ENCODE measurements around the gene KRTAP12-2. TPM values are rescaled to one million over a fixed set of nuclear protein-coding genes. Genes with fewer than 3 reads are reported as not detected.
"Not testable (repeated sequence)": the region's sequence is repeated elsewhere in the genome, so short reads cannot be mapped to it uniquely, and the experiment has no call there.

The KRTAP12-2 gene
- total RNA-seq, 2 donors from 2014 or later, result not detected

DNA sequence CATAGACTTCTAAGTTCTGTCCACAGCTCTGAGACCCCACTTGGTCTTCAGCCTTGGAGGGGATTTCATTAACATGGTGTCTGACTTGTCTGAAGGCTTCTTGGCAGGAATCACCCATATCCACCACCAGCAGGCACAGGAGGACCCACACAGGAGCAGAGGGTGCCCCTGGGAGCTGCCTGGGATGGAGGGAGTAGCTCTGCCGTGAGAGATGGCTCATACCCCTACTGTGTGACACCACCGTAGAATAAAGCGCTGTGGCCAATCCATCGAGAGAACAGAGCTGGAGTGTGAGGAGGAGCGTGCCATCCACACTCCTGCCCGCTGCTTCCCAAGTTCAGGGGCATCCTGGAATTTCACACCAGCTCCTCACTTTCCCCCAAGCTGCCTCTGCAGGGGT is 18.3 kb upstream of the KRTAP12-2 start:
- H3K9me3 Mint-ChIP-seq; DNase-seq (ENCODE audit: low spot score); ATAC-seq; H3K4me3 Mint-ChIP-seq; H3K36me3 Mint-ChIP-seq; H3K27ac Mint-ChIP-seq: not testable (repeated sequence)
- peaks cover 25 to 29% of the 10 kb centered on the region in 2 donors for H3K27me3 Mint-ChIP-seq
- peaks cover 10 to 12% of the 10 kb centered on the region in 2 donors for H3K4me1 Mint-ChIP-seq (ENCODE audit: low read depth in 2 of 2)

DNA sequence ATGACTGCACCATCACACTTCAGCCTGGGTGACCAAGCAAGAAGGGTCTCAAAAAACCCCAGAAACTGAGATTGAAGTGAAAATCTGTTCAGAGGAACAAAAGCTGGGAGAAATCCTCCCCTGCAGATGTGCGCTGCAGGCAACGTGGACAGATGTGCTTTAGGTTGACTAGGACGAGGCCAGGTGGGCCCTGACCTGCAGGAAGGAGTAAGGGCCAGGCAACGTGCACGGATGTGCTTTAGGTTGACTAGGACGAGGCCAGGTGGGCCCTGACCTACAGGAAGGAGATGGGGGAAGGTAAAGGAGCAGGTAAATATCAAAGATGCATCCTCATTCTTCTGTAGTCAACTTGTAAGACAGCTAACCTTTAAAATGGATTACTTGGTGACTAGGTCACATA is 17.8 kb upstream of the KRTAP12-2 start:
- no peak for ATAC-seq
- H3K4me1 Mint-ChIP-seq (ENCODE audit: low read depth in 2 of 2), result peaks cover 10 to 12% of the 10 kb centered on the region in 2 donors
- DNase-seq (ENCODE audit: low spot score), result no peak
- H3K36me3 Mint-ChIP-seq, result no peaks in the 10 kb centered on the region
- no peak overlapping the region for H3K4me3 Mint-ChIP-seq
- peaks cover 23 to 30% of the 10 kb centered on the region in 2 donors for H3K27me3 Mint-ChIP-seq
- peak overlapping the region in 1 of 2 donors; percentile 32 for H3K27ac Mint-ChIP-seq
- H3K9me3 Mint-ChIP-seq, result no peaks in the 10 kb centered on the region

GRCh38 chr21:44684077-44684476 is 17.4 kb upstream of the KRTAP12-2 start:
- Mint-ChIP-seq H3K9me3 (no peaks in the 10 kb centered on the region), H3K36me3 (no peaks in the 10 kb centered on the region), H3K27me3 (peaks cover 23 to 33% of the 10 kb centered on the region in 2 donors), H3K4me3 (no peak overlapping the region), H3K4me1 (ENCODE audit: low read depth in 2 of 2) (peaks cover 10 to 12% of the 10 kb centered on the region in 2 donors), H3K27ac (peak overlapping the region in 1 of 2 donors; percentile 32)
- DNase-seq (ENCODE audit: low spot score) (no peak), ATAC-seq (no peak)

DNA sequence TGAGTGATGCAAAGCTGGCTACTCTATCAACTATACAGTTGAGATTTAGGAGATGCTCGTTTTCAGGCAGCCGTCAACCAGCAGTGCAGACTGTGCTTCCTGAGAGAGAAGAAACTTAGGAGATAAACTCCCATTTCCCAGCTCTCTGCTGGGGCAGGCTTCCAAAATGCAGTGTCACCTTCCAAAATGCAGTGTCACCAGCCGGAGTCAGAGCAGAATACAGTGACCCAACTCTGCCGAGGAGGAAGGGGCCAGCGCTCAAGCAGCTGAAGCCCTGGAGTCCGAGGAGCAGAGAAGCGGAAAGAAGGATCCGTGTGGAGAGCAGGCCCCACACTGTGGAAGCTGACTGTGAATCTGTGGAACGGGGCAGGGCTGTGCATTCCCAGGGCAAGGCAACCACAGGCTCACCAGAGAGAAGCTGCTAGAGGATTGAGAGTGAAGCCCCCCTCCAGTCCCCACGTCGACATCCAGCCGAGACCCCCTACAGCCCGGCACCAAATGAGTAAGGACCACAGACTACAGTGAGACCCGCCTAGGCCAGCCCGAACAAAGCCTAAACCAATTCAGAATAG is 15.9 kb upstream of the KRTAP12-2 start:
- no peak for ATAC-seq
- Mint-ChIP-seq H3K27me3 (peaks cover 23 to 33% of the 10 kb centered on the region in 2 donors), H3K27ac (no peak overlapping the region), H3K36me3 (no peaks in the 10 kb centered on the region), H3K4me3 (no peak overlapping the region), H3K9me3 (no peaks in the 10 kb centered on the region), H3K4me1 (ENCODE audit: low read depth in 2 of 2) (peaks cover 10 to 12% of the 10 kb centered on the region in 2 donors)
- no peak for DNase-seq (ENCODE audit: low spot score)

GRCh38 chr21:44681861-44682579 is 15.3 kb upstream of the KRTAP12-2 start, which contains the start of gene KRTAP12-1:
TSS of gene KRTAP12-1 (minus strand) at chr21:44682163. CDS start at chr21:44682123, 40 bp downstream.
- ATAC-seq, result no peak
- no peak within 1 kb of the TSS for H3K27ac Mint-ChIP-seq
- H3K4me3 Mint-ChIP-seq, result no peak within 1 kb of the TSS
- H3K9me3 Mint-ChIP-seq, result no peaks in the 10 kb centered on the region
- no peaks in the 10 kb centered on the region for H3K36me3 Mint-ChIP-seq
- DNase-seq (ENCODE audit: low spot score), result no peak
- peaks cover 23 to 28% of the 10 kb centered on the region in 2 donors for H3K27me3 Mint-ChIP-seq
- H3K4me1 Mint-ChIP-seq (ENCODE audit: low read depth in 2 of 2), result peaks cover 10 to 12% of the 10 kb centered on the region in 2 donors

- Mint-ChIP-seq H3K27me3 (peaks cover 23 to 27% of the 10 kb centered on the region in 2 donors), H3K36me3 (no peaks in the 10 kb centered on the region), H3K9me3 (no peaks in the 10 kb centered on the region), H3K4me3 (no peak overlapping the region), H3K4me1 (ENCODE audit: low read depth in 2 of 2) (peaks cover 5 to 6% of the 10 kb centered on the region in 2 donors), H3K27ac (no peak overlapping the region)
- DNase-seq (ENCODE audit: low spot score), result no peak
- no peak for ATAC-seq
Measured at GRCh38 chr21:44681152-44681551, 14.4 kb upstream of the KRTAP12-2 start.

DNA sequence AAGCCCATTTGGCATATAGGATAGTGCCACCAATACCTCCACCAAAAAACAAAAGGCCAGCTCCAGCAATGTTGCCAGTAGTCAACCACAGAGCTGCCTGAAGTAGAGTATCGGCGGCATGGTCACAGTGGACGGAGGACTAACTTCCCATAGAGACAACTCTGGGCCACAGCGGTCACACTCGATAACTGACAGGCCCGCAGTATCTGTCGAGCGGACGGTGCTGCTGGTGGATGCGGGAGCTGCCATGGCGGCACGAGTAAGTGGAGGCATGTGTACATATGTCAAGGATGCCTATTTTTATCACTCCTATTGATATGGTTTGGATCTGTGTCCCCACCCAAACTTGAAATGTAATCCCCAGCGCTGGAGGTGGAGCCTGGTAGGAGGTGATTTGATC is 11.2 kb upstream of the KRTAP12-2 start:
- peaks cover 3% of the 10 kb centered on the region for H3K36me3 Mint-ChIP-seq
- ATAC-seq, result no peak
- H3K27me3 Mint-ChIP-seq, result peaks cover 11 to 25% of the 10 kb centered on the region in 2 donors
- no peak overlapping the region for H3K4me3 Mint-ChIP-seq
- no peak overlapping the region for H3K27ac Mint-ChIP-seq
- no peak for DNase-seq (ENCODE audit: low spot score)
- H3K9me3 Mint-ChIP-seq, result peaks cover 2% of the 10 kb centered on the region
- H3K4me1 Mint-ChIP-seq (ENCODE audit: low read depth in 2 of 2), result no peaks in the 10 kb centered on the region

DNA sequence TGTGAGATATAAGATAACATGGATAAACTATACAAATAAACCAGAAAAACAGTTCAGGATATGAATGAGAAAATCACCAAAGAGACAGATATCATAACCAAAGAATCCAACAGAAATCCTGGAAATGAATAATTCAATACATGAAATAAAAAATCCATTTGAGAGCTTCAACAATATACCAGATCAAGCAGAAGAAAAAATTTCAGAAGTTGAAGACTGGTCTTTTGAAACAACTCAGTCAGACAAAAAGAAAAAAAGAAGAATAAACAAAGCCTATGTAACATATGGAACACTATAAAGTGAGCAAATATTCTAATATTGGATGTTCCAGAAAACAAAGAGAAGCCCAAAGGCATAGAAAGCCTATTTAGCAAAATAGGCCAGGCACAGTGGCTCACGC is 5.2 kb upstream of the KRTAP12-2 start:
- ATAC-seq, result no peak
- Mint-ChIP-seq H3K27me3 (peaks cover 12 to 17% of the 10 kb centered on the region in 2 donors), H3K4me1 (ENCODE audit: low read depth in 2 of 2) (no peaks in the 10 kb centered on the region), H3K9me3 (peaks cover 4% of the 10 kb centered on the region), H3K4me3 (no peak overlapping the region), H3K27ac (no peak overlapping the region), H3K36me3 (peaks cover 16% of the 10 kb centered on the region)
- DNase-seq (ENCODE audit: low spot score), result no peak

GRCh38 chr21:44670642-44671432 is 4.1 kb upstream of the KRTAP12-2 start:
- Mint-ChIP-seq H3K27ac (no peak overlapping the region), H3K9me3 (peaks cover 4% of the 10 kb centered on the region), H3K4me3 (no peak overlapping the region), H3K27me3 (peaks cover 14 to 17% of the 10 kb centered on the region in 2 donors), H3K4me1 (ENCODE audit: low read depth in 2 of 2) (no peaks in the 10 kb centered on the region), H3K36me3 (peaks cover 16% of the 10 kb centered on the region)
- DNase-seq (ENCODE audit: low spot score), result no peak
- ATAC-seq, result no peak

- DNase-seq (ENCODE audit: low spot score) (no peak), ATAC-seq (no peak)
- Mint-ChIP-seq H3K4me3 (no peak overlapping the region), H3K36me3 (peaks cover 9% of the 10 kb centered on the region), H3K4me1 (ENCODE audit: low read depth in 2 of 2) (no peaks in the 10 kb centered on the region), H3K27ac (no peak overlapping the region), H3K27me3 (peaks cover 16 to 17% of the 10 kb centered on the region in 2 donors), H3K9me3 (no peaks in the 10 kb centered on the region)
Measured at GRCh38 chr21:44667612-44668011, 885 bp upstream of the KRTAP12-2 start.

GRCh38 chr21:44664691-44665090 is 2.0 kb downstream of the KRTAP12-2 start:
- Mint-ChIP-seq H3K9me3 (no peaks in the 10 kb centered on the region), H3K27ac (no peak overlapping the region), H3K4me3 (no peak overlapping the region), H3K27me3 (peaks cover 17 to 22% of the 10 kb centered on the region in 2 donors), H3K36me3 (peaks cover 4% of the 10 kb centered on the region), H3K4me1 (ENCODE audit: low read depth in 2 of 2) (peaks cover 3 to 5% of the 10 kb centered on the region in 2 donors)
- no peak for ATAC-seq
- no peak for DNase-seq (ENCODE audit: low spot score)

GRCh38 chr21:44661567-44661966 is 5.2 kb downstream of the KRTAP12-2 start:
- DNase-seq (ENCODE audit: low spot score); ATAC-seq; H3K36me3 Mint-ChIP-seq; H3K9me3 Mint-ChIP-seq; H3K4me3 Mint-ChIP-seq; H3K27ac Mint-ChIP-seq: not testable (repeated sequence)
- peaks cover 0 to 14% of the 10 kb centered on the region in 2 donors for H3K27me3 Mint-ChIP-seq
- peaks cover 34 to 36% of the 10 kb centered on the region in 2 donors for H3K4me1 Mint-ChIP-seq (ENCODE audit: low read depth in 2 of 2)

DNA sequence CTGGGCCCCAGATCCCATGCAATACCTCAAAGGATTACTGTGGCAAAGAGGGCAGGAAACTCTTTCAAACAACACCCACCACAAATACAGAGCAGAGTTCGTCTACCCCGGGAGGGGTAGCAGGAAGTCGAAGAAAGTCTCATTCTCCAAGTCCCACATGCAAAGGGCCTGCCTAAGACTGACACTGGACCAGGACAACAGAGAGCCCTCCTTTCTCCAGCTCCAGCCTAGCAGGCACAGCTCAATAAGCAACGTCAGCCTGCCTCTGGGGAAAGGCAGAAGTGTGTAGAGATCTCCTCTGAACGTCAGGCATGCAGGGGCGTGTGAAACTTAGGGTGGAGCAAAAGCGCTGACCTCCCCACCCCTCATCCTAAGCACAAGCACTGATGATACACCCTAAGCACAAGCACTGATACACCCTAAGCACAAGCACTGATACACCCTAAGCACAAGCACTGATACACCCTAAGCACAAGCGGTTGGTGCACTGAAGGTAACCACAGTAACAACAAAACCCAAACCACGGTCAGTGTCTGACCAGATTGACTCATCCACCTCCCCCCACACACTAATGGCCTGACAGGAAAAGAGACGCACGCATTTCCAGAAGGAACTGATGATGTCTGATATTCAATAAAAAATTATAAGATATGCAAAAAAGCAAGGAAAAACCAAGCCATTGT is 7.7 kb downstream of the KRTAP12-2 start:
- DNase-seq (ENCODE audit: low spot score) (no peak), ATAC-seq (peak; percentile 65 to 66)
- Mint-ChIP-seq H3K9me3 (peaks cover 12% of the 10 kb centered on the region), H3K4me1 (ENCODE audit: low read depth in 2 of 2) (peaks cover 34 to 47% of the 10 kb centered on the region in 2 donors), H3K36me3 (peaks cover 17% of the 10 kb centered on the region), H3K27ac (peak overlapping the region; percentile 69 to 75), H3K4me3 (peak overlapping the region; percentile 80), H3K27me3 (peaks cover 0 to 6% of the 10 kb centered on the region in 2 donors)

All from natural killer cell treated with Interleukin-12 subunit alpha and Interleukin-12 subunit beta and Interleukin-15 and Interleukin-18, amount 100 ng/mL, for 72 hours (primary cell).